Sigmoid colon (tissue), 7 donors: ENCODE results near the gene ABCB4. TPM values are rescaled to one million over a fixed set of nuclear protein-coding genes. Genes with fewer than 3 reads are reported as not detected.

Source experiments
- DNase-seq: peaks from one replicate; pipeline ENCODE4 v3.0.0-alpha.2; 2019
- H3K27ac ChIP-seq, 4 donors: fragments of 200-600 bp; sonication (generic); one replicate each; pipeline ENCODE4 v1.5.1; 2016 to 2019; ENCODE audit warnings: mild to moderate bottlenecking in 1 of 4
- H3K27me3 ChIP-seq, 3 donors: fragments of 200-600 bp; sonication (generic); one replicate each; pipeline ENCODE4 v1.5.1; 2019; ENCODE audit warnings: mild to moderate bottlenecking in 1 of 3
- H3K36me3 ChIP-seq, 4 donors: fragments of 200-600 bp; sonication (generic); one replicate each; pipeline ENCODE4 v1.5.1; 2016 to 2019
- H3K4me1 ChIP-seq, 4 donors: fragments of 200-600 bp; sonication (generic); one replicate each; pipeline ENCODE4 v1.5.1; 2017 to 2019
- H3K4me3 ChIP-seq, 4 donors: fragments of 200-600 bp; sonication (generic); one replicate each; pipeline ENCODE4 v1.5.1; 2017 to 2019; ENCODE audit warnings: mild to moderate bottlenecking in 2 of 4, moderate library complexity in 1 of 4
- H3K9me3 ChIP-seq, 4 donors: fragments of 200-600 bp in 3 of 4; sonication (generic) in 3 of 4; one replicate each; pipeline versions ENCODE4 v1.5.1 to v1.6.1; 2013 to 2019
- EP300 ChIP-seq, 4 donors: sonication (generic); formaldehyde crosslinking; IDR thresholded peaks; one replicate each; pipeline ENCODE4 v1.6.1; 2017; ENCODE audit warnings: antibody characterized with exemption in 4 of 4
- POLR2A ChIP-seq, 2 donors: fragments of 450-650 bp; IDR thresholded peaks; one replicate each; pipeline ENCODE4 v1.6.1; 2016; ENCODE audit warnings: antibody characterized with exemption in 2 of 2, mild to moderate bottlenecking in 2 of 2, moderate library complexity in 2 of 2
- POLR2AphosphoS5 ChIP-seq, 4 donors: sonication (generic); formaldehyde crosslinking; IDR thresholded peaks; one replicate each; pipeline ENCODE4 v1.6.1; 2017; ENCODE audit warnings: antibody characterized with exemption in 4 of 4
- WGBS, 2 donors: extraction: QIAGEN DNeasy Blood & Tissue Kit; methylation state at CpG; one replicate each; pipeline ENCODE4 v1.1.7; 2013; 5-methylcytosine and 5-hydroxymethylcytosine counted together
- intact Hi-C: fragments of 100-400 bp; cut with DNase I; formaldehyde crosslinking; loops from one replicate; pipeline ENCODE4 v1.15.1; 2023
- polyA plus RNA-seq, 3 donors: library from polyadenylated mRNA; stranded (reverse); fragments of 200-250 nt; gene quantifications; one replicate each; pipeline ENCODE4 v1.2.3, GENCODE V29; 2013
- total RNA-seq, 4 donors: library from RNA; depleted of rRNA; stranded (reverse); fragments of >200 nt; gene quantifications; one replicate each; pipeline ENCODE4 v1.1.0, GENCODE V29; 2016
- TF ChIP-seq, protein P1 (sequence below), 4 experiments: fragments of 450-650 bp in 3 of 4; fragments of 200-600 bp in 1 of 4; IDR thresholded peaks; one replicate each; pipeline ENCODE4 v1.5.1; 2016 to 2019; ENCODE audit warnings: antibody characterized with exemption in 4 of 4, mild to moderate bottlenecking in 3 of 4, moderate library complexity in 2 of 4
- donor health status: healthy with polysubstance abuse.
- donor health status: Bipolar disorder and iron deficiency.
- donor health status: healthy.

Gene ABCB4
- total and polyA plus RNA-seq, 7 donors = 0.23 to 3.5 (median 1.1) TPM; not detected in 1

- Histone ChIP-seq H3K9me3 (no peaks in the 10 kb centered on the region), H3K36me3 (no peaks in the 10 kb centered on the region), H3K27ac (no peak overlapping the region), H3K27me3 (no peaks in the 10 kb centered on the region), H3K4me3 (no peak overlapping the region), H3K4me1 (no peaks in the 10 kb centered on the region)
- TF ChIP-seq POLR2A (IDR thresholded peaks at IDR 0.05) (no peak), EP300 (IDR thresholded peaks at IDR 0.05) (no peak), POLR2AphosphoS5 (IDR thresholded peaks at IDR 0.05) (no peak)
- TF ChIP-seq, protein P1, sequence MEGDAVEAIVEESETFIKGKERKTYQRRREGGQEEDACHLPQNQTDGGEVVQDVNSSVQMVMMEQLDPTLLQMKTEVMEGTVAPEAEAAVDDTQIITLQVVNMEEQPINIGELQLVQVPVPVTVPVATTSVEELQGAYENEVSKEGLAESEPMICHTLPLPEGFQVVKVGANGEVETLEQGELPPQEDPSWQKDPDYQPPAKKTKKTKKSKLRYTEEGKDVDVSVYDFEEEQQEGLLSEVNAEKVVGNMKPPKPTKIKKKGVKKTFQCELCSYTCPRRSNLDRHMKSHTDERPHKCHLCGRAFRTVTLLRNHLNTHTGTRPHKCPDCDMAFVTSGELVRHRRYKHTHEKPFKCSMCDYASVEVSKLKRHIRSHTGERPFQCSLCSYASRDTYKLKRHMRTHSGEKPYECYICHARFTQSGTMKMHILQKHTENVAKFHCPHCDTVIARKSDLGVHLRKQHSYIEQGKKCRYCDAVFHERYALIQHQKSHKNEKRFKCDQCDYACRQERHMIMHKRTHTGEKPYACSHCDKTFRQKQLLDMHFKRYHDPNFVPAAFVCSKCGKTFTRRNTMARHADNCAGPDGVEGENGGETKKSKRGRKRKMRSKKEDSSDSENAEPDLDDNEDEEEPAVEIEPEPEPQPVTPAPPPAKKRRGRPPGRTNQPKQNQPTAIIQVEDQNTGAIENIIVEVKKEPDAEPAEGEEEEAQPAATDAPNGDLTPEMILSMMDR (IDR thresholded peaks at IDR 0.05) = no peak
- intact Hi-C loops = no loop called here
- no peak for DNase-seq
- whole genome bisulfite sequencing, 2 donors = 72 to 81% methylated on average over 3 of the region's 3 CpGs
Measured at GRCh38 chr7:87482115-87482514, 6.6 kb upstream of the ABCB4 start.

- TF ChIP-seq POLR2AphosphoS5 (IDR thresholded peaks at IDR 0.05) (no peak), POLR2A (IDR thresholded peaks at IDR 0.05) (no peak), EP300 (IDR thresholded peaks at IDR 0.05) (no peak)
- TF ChIP-seq, protein P1 (IDR thresholded peaks at IDR 0.05) = no peak
- H3K27me3 ChIP-seq = peaks cover 0 to 5% (median 0%) of the 10 kb centered on the region in 3 donors
- H3K4me1 ChIP-seq = peaks cover 0 to 8% (median 6%) of the 10 kb centered on the region in 4 donors
- no peaks in the 10 kb centered on the region for H3K36me3 ChIP-seq
- no peak overlapping the region for H3K27ac ChIP-seq
- no peak for DNase-seq
- no peaks in the 10 kb centered on the region for H3K9me3 ChIP-seq
- 91 to 97% methylated on average over 2 of the region's 2 CpGs for WGBS, 2 donors
- no peak overlapping the region for H3K4me3 ChIP-seq
- intact Hi-C loops = no loop called here
Measured at GRCh38 chr7:87480386-87480785, 4.9 kb upstream of the ABCB4 start.

DNA sequence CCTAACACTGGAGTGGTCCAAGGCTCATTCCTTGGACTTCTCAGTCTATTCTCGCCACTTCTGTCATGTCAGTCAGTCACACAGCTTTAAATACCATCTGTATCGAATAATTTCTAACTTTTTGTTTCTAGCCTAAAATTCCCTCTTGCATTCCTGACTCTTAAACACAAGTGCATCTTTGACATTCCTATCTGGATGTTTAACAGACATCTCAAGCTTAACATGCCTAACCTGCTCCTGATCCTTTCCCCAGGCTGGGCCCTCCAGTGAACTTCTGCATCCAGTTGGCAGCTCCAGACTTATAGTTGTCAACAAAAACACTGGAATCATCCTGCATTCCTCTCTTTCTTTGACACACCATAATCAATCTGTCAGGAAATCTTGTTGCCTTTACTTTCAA, 4.5 kb upstream of the ABCB4 start:
- 92 to 93% methylated on average over 2 of the region's 2 CpGs for WGBS, 2 donors
- TF ChIP-seq EP300 (IDR thresholded peaks at IDR 0.05) (no peak), POLR2AphosphoS5 (IDR thresholded peaks at IDR 0.05) (no peak), POLR2A (IDR thresholded peaks at IDR 0.05) (no peak)
- TF ChIP-seq, protein P1 (IDR thresholded peaks at IDR 0.05) = no peak
- no peak overlapping the region for H3K4me3 ChIP-seq
- DNase-seq = no peak
- no peak overlapping the region for H3K27ac ChIP-seq
- intact Hi-C loops = no loop called here
- H3K27me3 ChIP-seq = peaks cover 0 to 5% (median 0%) of the 10 kb centered on the region in 3 donors
- peaks cover 0 to 12% (median 10%) of the 10 kb centered on the region in 4 donors for H3K4me1 ChIP-seq
- no peaks in the 10 kb centered on the region for H3K36me3 ChIP-seq
- H3K9me3 ChIP-seq = no peaks in the 10 kb centered on the region

- no peaks in the 10 kb centered on the region for H3K9me3 ChIP-seq
- no peak overlapping the region for H3K27ac ChIP-seq
- H3K36me3 ChIP-seq = no peaks in the 10 kb centered on the region
- TF ChIP-seq, protein P1 (IDR thresholded peaks at IDR 0.05) = no peak
- no peak for TF ChIP-seq EP300 (IDR thresholded peaks at IDR 0.05)
- no peak for TF ChIP-seq POLR2A (IDR thresholded peaks at IDR 0.05)
- no peak for TF ChIP-seq POLR2AphosphoS5 (IDR thresholded peaks at IDR 0.05)
- no peak for DNase-seq
- H3K27me3 ChIP-seq = peaks cover 0 to 5% (median 0%) of the 10 kb centered on the region in 3 donors
- peak overlapping the region in 3 of 4 donors; percentile 57 to 59 (median 59) for H3K4me3 ChIP-seq
- 75 to 78% methylated on average over 8 of the region's 8 CpGs for WGBS, 2 donors
- intact Hi-C loops = no loop called here
- H3K4me1 ChIP-seq = peaks cover 0 to 24% (median 23%) of the 10 kb centered on the region in 4 donors
Measured at GRCh38 chr7:87476179-87476557, 688 bp upstream of the ABCB4 start.
